SU-DHL-6 (cell line): ENCODE data around the gene PHACTR3.

Experiments used
- H2AFZ ChIP-seq: fragments of 200-600 bp; sonication (generic); 2 replicates; pipeline ENCODE4 v1.6.1; 2014; ENCODE audit warnings: low read depth, mild to moderate bottlenecking, moderate library complexity, mixed read lengths, antibody characterized with exemption, low read length; ENCODE audit not compliant: severe bottlenecking
- H3F3A ChIP-seq: fragments of 200-600 bp; shearing (Covaris generic); 2 replicates; pipeline ENCODE4 v1.6.0; 2016; ENCODE audit warnings: antibody characterized with exemption, mild to moderate bottlenecking; ENCODE audit not compliant: insufficient read depth
- H3K27ac ChIP-seq: fragments of 200-600 bp; sonication (generic); 2 replicates; pipeline ENCODE4 v1.5.1; 2016; ENCODE audit warnings: low read depth, mild to moderate bottlenecking, low read length, moderate library complexity, mixed read lengths
- H3K27me3 ChIP-seq: fragments of 200-600 bp; sonication (generic), shearing (Covaris generic); 2 replicates; pipeline ENCODE4 v1.6.0; 2014; ENCODE audit warnings: mild to moderate bottlenecking, low read length
- H3K36me3 ChIP-seq: fragments of 200-600 bp; sonication (generic); 2 replicates; pipeline ENCODE4 v1.6.1; 2014; ENCODE audit warnings: mild to moderate bottlenecking, low read length, mixed read lengths
- H3K4me2 ChIP-seq: fragments of 300-600, 200-600 bp; shearing (Covaris generic), sonication (generic); 2 replicates; pipeline ENCODE4 v1.6.0; 2014; ENCODE audit warnings: low read length, low read depth, mild to moderate bottlenecking; ENCODE audit not compliant: poor library complexity, severe bottlenecking
- H3K4me3 ChIP-seq: fragments of 200-600 bp; sonication (generic); 2 replicates; pipeline ENCODE4 v1.5.1; 2014; ENCODE audit warnings: antibody characterized with exemption, low read length, mild to moderate bottlenecking, mixed read lengths; ENCODE audit not compliant: insufficient read depth, poor library complexity, severe bottlenecking
- H3K79me2 ChIP-seq: fragments of 200-600 bp; sonication (generic); 2 replicates; pipeline ENCODE4 v1.6.1; 2014; ENCODE audit warnings: mild to moderate bottlenecking, low read length, moderate library complexity; ENCODE audit not compliant: insufficient read depth
- H3K9ac ChIP-seq: fragments of 200-600 bp; sonication (generic); 2 replicates; pipeline ENCODE4 v1.7.0; 2014; ENCODE audit warnings: mild to moderate bottlenecking, low read length
- H3K9me2 ChIP-seq: fragments of 200-600 bp; sonication (generic); replicated peaks from 2 replicates; pipeline ENCODE4 v1.6.1; 2014; ENCODE audit warnings: low read length; ENCODE audit not compliant: insufficient read depth
- H3K9me3 ChIP-seq: fragments of 200-600 bp; sonication (generic); 2 replicates; pipeline ENCODE4 v1.6.1; 2014; ENCODE audit warnings: low read length, mixed read lengths; ENCODE audit not compliant: insufficient read depth
- H4K20me1 ChIP-seq: fragments of 200-600 bp; sonication (generic); 2 replicates; pipeline ENCODE4 v1.6.1; 2014; ENCODE audit warnings: low read depth, mild to moderate bottlenecking, antibody characterized with exemption, low read length, moderate library complexity, mixed read lengths
- EZH2phosphoT487 ChIP-seq: fragments of 200-600 bp; sonication (generic), shearing (Covaris generic); conservative IDR thresholded peaks from 2 replicates; pipeline ENCODE4 v1.6.1; 2018; ENCODE audit warnings: mild to moderate bottlenecking, antibody characterized with exemption, low read length, moderate library complexity, mixed read lengths
- TF ChIP-seq, protein P1 (sequence below): fragments of 200-600 bp; sonication (generic); IDR thresholded peaks from one replicate; pipeline ENCODE4 v1.5.1; 2017; ENCODE audit warnings: antibody characterized with exemption, mild to moderate bottlenecking, low read length, moderate library complexity; ENCODE audit not compliant: insufficient read depth, poor library complexity, severe bottlenecking

PHACTR3 gene

DNA sequence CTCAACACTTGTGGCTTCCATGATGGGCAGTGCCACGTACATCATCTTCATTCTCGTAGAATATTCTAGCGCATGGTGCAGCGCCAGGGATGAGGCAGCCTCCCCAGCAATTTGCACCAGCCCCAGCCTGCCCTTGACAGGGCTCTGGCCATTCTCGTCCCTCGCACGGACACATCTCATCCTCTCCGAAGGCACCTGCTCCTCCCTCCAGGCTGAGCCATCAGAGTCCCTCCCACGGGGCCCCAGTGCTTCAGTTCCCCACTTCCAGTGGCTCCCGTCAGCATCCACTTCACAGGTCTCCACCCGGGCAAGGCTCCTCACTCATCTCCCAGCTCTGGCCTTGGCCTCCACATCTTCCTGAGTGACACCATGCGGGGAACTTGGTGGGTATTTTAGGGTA lies 13.3 kb upstream of the PHACTR3 start:
- H3K9me2 ChIP-seq = no peaks in the 10 kb centered on the region
- H3K9ac ChIP-seq = no peak overlapping the region
- H3F3A ChIP-seq = no peaks in the 10 kb centered on the region
- no peak overlapping the region for H3K27ac ChIP-seq
- no peaks in the 10 kb centered on the region for H3K36me3 ChIP-seq
- H3K79me2 ChIP-seq = no peaks in the 10 kb centered on the region
- H3K4me3 ChIP-seq = no peak overlapping the region
- H3K27me3 ChIP-seq = no peaks in the 10 kb centered on the region
- H3K4me2 ChIP-seq = no peak overlapping the region
- no peaks in the 10 kb centered on the region for H3K9me3 ChIP-seq
- TF ChIP-seq EZH2phosphoT487 = no peak
- TF ChIP-seq, protein P1, sequence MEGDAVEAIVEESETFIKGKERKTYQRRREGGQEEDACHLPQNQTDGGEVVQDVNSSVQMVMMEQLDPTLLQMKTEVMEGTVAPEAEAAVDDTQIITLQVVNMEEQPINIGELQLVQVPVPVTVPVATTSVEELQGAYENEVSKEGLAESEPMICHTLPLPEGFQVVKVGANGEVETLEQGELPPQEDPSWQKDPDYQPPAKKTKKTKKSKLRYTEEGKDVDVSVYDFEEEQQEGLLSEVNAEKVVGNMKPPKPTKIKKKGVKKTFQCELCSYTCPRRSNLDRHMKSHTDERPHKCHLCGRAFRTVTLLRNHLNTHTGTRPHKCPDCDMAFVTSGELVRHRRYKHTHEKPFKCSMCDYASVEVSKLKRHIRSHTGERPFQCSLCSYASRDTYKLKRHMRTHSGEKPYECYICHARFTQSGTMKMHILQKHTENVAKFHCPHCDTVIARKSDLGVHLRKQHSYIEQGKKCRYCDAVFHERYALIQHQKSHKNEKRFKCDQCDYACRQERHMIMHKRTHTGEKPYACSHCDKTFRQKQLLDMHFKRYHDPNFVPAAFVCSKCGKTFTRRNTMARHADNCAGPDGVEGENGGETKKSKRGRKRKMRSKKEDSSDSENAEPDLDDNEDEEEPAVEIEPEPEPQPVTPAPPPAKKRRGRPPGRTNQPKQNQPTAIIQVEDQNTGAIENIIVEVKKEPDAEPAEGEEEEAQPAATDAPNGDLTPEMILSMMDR = no peak
- H4K20me1 ChIP-seq = no peaks in the 10 kb centered on the region
- no peak overlapping the region for H2AFZ ChIP-seq

DNA sequence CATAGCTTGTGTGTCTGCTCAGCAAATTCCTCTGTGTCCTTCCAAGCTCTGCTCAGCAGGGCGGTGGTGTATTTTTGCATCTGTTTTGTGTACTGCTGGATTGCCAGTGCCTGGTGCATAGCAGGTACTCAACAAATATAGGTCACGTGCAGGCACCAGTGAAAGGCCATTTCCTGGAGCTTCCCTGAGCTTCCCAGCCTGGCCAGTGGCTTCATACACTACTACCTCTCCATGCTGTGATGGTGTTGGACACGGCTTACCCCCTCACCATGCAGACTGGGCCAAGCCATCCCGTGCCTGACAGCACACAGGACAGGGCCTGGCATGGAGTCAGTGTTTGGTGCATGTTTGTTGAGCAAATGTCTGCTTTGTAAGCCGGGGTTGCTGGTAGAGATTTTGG lies 7.7 kb upstream of the PHACTR3 start:
- H3K27me3 ChIP-seq = no peaks in the 10 kb centered on the region
- H3K36me3 ChIP-seq = no peaks in the 10 kb centered on the region
- H3K79me2 ChIP-seq = no peaks in the 10 kb centered on the region

DNA sequence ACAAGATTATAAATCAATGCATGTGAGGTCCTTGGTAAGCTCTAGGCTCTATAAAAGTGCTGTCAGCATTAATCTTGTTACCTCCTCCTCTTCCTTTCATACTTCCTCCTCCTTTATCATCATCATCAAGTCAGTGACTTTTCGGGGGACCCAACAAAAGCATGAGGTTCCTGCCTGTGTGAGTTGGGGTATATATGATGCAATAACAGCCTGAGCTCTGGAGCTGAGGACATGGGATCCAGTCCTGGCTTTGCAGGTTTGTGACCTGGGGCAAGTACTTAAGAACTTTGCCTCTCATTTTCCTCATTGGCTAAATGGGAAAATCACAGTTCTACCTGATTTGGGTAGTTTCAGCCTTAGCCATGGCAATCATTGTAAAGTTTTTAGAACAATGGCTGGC lies 7.1 kb upstream of the PHACTR3 start:
- Histone ChIP-seq H3K4me3 (no peak overlapping the region), H3K36me3 (no peaks in the 10 kb centered on the region), H3K27me3 (no peaks in the 10 kb centered on the region), H3K4me2 (no peak overlapping the region), H2AFZ (no peak overlapping the region), H3F3A (no peaks in the 10 kb centered on the region), H3K9me2 (no peaks in the 10 kb centered on the region), H3K9ac (no peak overlapping the region), H3K9me3 (no peaks in the 10 kb centered on the region), H4K20me1 (no peaks in the 10 kb centered on the region), H3K27ac (no peak overlapping the region), H3K79me2 (no peaks in the 10 kb centered on the region)
- no peak for TF ChIP-seq EZH2phosphoT487
- TF ChIP-seq, protein P1 = no peak

More for the DNA sequence above, 7.7 kb upstream of the PHACTR3 start:
- H3K9me2 ChIP-seq = no peaks in the 10 kb centered on the region
- no peak for TF ChIP-seq EZH2phosphoT487
- TF ChIP-seq, protein P1 = no peak
- H2AFZ ChIP-seq = no peak overlapping the region
- H3K9ac ChIP-seq = no peak overlapping the region
- H3K4me3 ChIP-seq = no peak overlapping the region
- no peak overlapping the region for H3K4me2 ChIP-seq
- no peaks in the 10 kb centered on the region for H3F3A ChIP-seq
- no peaks in the 10 kb centered on the region for H4K20me1 ChIP-seq
- no peaks in the 10 kb centered on the region for H3K9me3 ChIP-seq
- no peak overlapping the region for H3K27ac ChIP-seq
